K562 (cell line): ENCODE results near the gene B3GALT4. TPM values are rescaled to one million over a fixed set of nuclear protein-coding genes. Genes with fewer than 3 reads are reported as not detected.

ENCODE experiments used
- DEAF1 ChIP-seq: fragments of 450-650 bp; formaldehyde crosslinking; IDR thresholded peaks from 2 replicates; pipeline ENCODE4 v1.4.0; 2020; ENCODE audit warnings: mild to moderate bottlenecking, moderate library complexity
- GATAD2A ChIP-seq: fragments of 450-650 bp; IDR thresholded peaks from 2 replicates; pipeline ENCODE4 v1.6.1; 2017
- MNT ChIP-seq, 2 experiments: fragments of 450-650 bp; conservative IDR thresholded peaks; 2 replicates each; pipeline ENCODE4 v1.6.1; 2017; ENCODE audit warnings: mild to moderate bottlenecking in 2 of 2, moderate library complexity in 2 of 2
- PHB2 ChIP-seq: fragments of 450-650 bp; IDR thresholded peaks from 2 replicates; pipeline ENCODE4 v1.6.1; 2017; ENCODE audit warnings: low read depth
- STAG1 ChIP-seq: sonication (generic); formaldehyde crosslinking; IDR thresholded peaks from 2 replicates; pipeline ENCODE4 v1.5.0; 2020; ENCODE audit warnings: missing genetic modification reagents, borderline replicate concordance
- TBP ChIP-seq: optimal IDR thresholded peaks from 2 replicates; pipeline ENCODE3; 2011; ENCODE audit warnings: low read depth, low read length, improper control_type of control experiment
- polyA plus RNA-seq, 8 experiments: library from polyadenylated mRNA; depleted of rRNA in 4 of 8; stranded (reverse) in 5 of 8; unstranded in 3 of 8; fragments of >200 nt; fragmentation: Nextera tagmentation in 2 of 8; fragmentation: Illumina TruSeq in 1 of 8; extraction: Ambion mirVana in 2 of 8; extraction: Trizol in 1 of 8; gene quantifications; 2 replicates each; pipeline versions ENCODE4 v1.2.1 to v1.2.3, GENCODE V29; 2011 to 2014; ENCODE audit warnings: inconsistent platforms in 1 of 8, missing spikeins in 1 of 8
- total RNA-seq, 7 experiments: library from RNA; depleted of rRNA in 6 of 7; stranded (reverse); fragments of >200 nt in 6 of 7; fragmentation: Illumina TruSeq in 2 of 7; extraction: Trizol in 2 of 7; gene quantifications; 2 replicates each; pipeline versions ENCODE4 v1.2.1 to v1.2.3, GENCODE V29; 2011 to 2021; ENCODE audit warnings: low replicate concordance in 1 of 7
- TF ChIP-seq, protein P1 (sequence below), 2 experiments: fragments of 450-650 bp; formaldehyde crosslinking in 1 of 2; IDR thresholded peaks; 2 replicates each; pipeline versions ENCODE4 v1.4.0 to v1.6.1; 2014 to 2020; ENCODE audit warnings: mild to moderate bottlenecking in 2 of 2, borderline replicate concordance in 1 of 2, low read depth in 1 of 2
- TF ChIP-seq, protein P2 (sequence below): fragments of 450-650 bp; formaldehyde crosslinking; IDR thresholded peaks from 2 replicates; pipeline ENCODE4 v1.4.0; 2020; ENCODE audit warnings: mild to moderate bottlenecking

B3GALT4 gene
- total and polyA plus RNA-seq, 9 of the 15 experiments (the other 6 are each of a cell fraction or from before 2014, with no cell fraction given): 0.11 to 1.3 (median 0.53) TPM; not detected in 1

GRCh38 chr6:33247977-33248642 lies 28.8 kb upstream of the B3GALT4 start (continued):
- TF ChIP-seq STAG1 (peak; percentile 89), TBP (peak; percentile 64), GATAD2A (0 out of 2 replicates have a peak, but pooled peaks have one; percentile 9), MNT (conservative IDR thresholded peaks at IDR 0.05) (peak in 1 of 2 experiments; percentile 21; a peak in 1 of 4 replicates), PHB2 (no peak), DEAF1 (CRISPR knock-in tag) (peak; percentile 90)
- TF ChIP-seq, protein P1, sequence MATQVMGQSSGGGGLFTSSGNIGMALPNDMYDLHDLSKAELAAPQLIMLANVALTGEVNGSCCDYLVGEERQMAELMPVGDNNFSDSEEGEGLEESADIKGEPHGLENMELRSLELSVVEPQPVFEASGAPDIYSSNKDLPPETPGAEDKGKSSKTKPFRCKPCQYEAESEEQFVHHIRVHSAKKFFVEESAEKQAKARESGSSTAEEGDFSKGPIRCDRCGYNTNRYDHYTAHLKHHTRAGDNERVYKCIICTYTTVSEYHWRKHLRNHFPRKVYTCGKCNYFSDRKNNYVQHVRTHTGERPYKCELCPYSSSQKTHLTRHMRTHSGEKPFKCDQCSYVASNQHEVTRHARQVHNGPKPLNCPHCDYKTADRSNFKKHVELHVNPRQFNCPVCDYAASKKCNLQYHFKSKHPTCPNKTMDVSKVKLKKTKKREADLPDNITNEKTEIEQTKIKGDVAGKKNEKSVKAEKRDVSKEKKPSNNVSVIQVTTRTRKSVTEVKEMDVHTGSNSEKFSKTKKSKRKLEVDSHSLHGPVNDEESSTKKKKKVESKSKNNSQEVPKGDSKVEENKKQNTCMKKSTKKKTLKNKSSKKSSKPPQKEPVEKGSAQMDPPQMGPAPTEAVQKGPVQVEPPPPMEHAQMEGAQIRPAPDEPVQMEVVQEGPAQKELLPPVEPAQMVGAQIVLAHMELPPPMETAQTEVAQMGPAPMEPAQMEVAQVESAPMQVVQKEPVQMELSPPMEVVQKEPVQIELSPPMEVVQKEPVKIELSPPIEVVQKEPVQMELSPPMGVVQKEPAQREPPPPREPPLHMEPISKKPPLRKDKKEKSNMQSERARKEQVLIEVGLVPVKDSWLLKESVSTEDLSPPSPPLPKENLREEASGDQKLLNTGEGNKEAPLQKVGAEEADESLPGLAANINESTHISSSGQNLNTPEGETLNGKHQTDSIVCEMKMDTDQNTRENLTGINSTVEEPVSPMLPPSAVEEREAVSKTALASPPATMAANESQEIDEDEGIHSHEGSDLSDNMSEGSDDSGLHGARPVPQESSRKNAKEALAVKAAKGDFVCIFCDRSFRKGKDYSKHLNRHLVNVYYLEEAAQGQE (IDR thresholded peaks at IDR 0.05; ENCODE audit: borderline replicate concordance): peak; percentile 78
- TF ChIP-seq, protein P1 (CRISPR knock-in tag; IDR thresholded peaks at IDR 0.05; ENCODE audit: low read depth): no peak
- TF ChIP-seq, protein P2, sequence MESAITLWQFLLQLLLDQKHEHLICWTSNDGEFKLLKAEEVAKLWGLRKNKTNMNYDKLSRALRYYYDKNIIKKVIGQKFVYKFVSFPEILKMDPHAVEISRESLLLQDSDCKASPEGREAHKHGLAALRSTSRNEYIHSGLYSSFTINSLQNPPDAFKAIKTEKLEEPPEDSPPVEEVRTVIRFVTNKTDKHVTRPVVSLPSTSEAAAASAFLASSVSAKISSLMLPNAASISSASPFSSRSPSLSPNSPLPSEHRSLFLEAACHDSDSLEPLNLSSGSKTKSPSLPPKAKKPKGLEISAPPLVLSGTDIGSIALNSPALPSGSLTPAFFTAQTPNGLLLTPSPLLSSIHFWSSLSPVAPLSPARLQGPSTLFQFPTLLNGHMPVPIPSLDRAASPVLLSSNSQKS (CRISPR knock-in tag): no peak
